ENCODE measurements around the gene MAP3K2. TPM values are rescaled to one million over a fixed set of nuclear protein-coding genes. Genes with fewer than 3 reads are reported as not detected.
A peak's percentile ranks its signal among the peaks of the same experiment; 100 is the strongest.

Gene MAP3K2
- total and polyA plus RNA-seq, 8 donors: 24.3 to 84.9 (median 27.3) TPM

DNA sequence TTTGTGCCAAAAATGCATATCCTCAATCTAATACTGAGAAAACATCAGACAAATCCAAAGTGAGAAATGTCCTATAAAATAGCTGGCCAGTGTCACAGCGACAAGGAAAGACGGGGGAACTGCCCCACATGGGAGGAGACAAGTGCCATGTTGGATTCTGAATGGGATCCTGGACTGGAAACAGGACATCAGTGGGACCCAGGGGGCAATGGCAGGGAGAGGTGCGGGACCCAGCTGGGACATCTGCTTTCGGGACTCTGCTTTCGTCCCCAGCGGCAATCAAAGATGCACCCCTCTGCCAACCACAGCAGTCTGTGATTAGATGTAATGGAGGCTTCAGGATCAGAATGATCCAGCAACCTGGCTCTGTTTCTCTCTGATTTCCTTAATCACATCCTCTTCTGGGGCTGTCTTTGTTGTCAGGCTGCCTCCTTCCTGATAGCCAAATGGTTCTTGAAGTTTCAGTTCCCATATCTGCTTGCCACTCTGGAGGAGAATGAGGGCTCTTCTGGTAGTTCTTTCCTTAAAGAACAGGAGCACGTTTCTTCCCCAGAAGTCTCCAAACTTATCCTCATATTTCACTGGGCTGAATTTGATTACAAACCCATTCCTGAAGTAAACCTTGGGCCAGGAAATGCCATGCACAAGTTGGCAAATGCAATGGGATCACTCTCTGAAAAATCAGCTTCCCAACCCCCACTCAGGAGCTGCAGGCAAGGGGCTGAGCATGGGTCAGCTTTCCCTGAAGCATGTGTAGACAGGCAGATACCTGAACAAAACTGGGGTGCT lies 16.9 kb upstream of the MAP3K2 start:
- TF ChIP-seq, protein P1, sequence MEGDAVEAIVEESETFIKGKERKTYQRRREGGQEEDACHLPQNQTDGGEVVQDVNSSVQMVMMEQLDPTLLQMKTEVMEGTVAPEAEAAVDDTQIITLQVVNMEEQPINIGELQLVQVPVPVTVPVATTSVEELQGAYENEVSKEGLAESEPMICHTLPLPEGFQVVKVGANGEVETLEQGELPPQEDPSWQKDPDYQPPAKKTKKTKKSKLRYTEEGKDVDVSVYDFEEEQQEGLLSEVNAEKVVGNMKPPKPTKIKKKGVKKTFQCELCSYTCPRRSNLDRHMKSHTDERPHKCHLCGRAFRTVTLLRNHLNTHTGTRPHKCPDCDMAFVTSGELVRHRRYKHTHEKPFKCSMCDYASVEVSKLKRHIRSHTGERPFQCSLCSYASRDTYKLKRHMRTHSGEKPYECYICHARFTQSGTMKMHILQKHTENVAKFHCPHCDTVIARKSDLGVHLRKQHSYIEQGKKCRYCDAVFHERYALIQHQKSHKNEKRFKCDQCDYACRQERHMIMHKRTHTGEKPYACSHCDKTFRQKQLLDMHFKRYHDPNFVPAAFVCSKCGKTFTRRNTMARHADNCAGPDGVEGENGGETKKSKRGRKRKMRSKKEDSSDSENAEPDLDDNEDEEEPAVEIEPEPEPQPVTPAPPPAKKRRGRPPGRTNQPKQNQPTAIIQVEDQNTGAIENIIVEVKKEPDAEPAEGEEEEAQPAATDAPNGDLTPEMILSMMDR (IDR thresholded peaks at IDR 0.05): no peak
- Histone ChIP-seq H3K9me3 (no peaks in the 10 kb centered on the region), H3K27me3 (no peaks in the 10 kb centered on the region), H3K4me3 (no peak overlapping the region), H3K27ac (peak overlapping the region; percentile 41 to 48), H3K4me1 (peaks cover 20 to 38% of the 10 kb centered on the region in 2 donors), H3K36me3 (no peaks in the 10 kb centered on the region)
- DNase-seq: no peak
- ATAC-seq: no peak
- intact Hi-C loops (cut with DNase I): no loop called here

DNA sequence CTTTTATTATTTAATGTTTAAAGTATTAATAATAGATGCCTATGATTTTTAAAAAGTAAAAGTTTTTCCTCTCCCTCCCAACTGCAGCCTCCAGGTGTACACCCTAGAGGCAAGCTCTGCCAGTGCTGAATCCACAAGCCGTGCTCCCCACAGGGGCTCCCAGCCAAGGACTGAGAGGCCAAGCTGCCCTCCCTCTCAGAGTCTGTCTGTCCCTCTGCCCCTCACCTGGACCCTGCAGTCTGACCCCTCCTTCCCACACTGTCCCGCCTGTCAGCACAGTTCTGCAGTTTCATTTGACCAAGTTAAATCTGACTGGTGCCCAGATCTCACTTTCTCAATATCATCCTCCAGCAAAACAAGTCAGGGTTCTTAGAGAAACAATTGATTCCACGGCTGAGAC lies 15.7 kb upstream of the MAP3K2 start:
- no peak for ATAC-seq
- H3K9me3 ChIP-seq: no peaks in the 10 kb centered on the region
- intact Hi-C loops (cut with DNase I): no loop called here
- no peaks in the 10 kb centered on the region for H3K27me3 ChIP-seq
- DNase-seq: peak in 1 of 4 donors; percentile 43
- peaks cover 17 to 38% of the 10 kb centered on the region in 2 donors for H3K4me1 ChIP-seq
- TF ChIP-seq, protein P1 (IDR thresholded peaks at IDR 0.05): no peak
- no peaks in the 10 kb centered on the region for H3K36me3 ChIP-seq
- no peak overlapping the region for H3K4me3 ChIP-seq
- H3K27ac ChIP-seq: no peak overlapping the region

DNA sequence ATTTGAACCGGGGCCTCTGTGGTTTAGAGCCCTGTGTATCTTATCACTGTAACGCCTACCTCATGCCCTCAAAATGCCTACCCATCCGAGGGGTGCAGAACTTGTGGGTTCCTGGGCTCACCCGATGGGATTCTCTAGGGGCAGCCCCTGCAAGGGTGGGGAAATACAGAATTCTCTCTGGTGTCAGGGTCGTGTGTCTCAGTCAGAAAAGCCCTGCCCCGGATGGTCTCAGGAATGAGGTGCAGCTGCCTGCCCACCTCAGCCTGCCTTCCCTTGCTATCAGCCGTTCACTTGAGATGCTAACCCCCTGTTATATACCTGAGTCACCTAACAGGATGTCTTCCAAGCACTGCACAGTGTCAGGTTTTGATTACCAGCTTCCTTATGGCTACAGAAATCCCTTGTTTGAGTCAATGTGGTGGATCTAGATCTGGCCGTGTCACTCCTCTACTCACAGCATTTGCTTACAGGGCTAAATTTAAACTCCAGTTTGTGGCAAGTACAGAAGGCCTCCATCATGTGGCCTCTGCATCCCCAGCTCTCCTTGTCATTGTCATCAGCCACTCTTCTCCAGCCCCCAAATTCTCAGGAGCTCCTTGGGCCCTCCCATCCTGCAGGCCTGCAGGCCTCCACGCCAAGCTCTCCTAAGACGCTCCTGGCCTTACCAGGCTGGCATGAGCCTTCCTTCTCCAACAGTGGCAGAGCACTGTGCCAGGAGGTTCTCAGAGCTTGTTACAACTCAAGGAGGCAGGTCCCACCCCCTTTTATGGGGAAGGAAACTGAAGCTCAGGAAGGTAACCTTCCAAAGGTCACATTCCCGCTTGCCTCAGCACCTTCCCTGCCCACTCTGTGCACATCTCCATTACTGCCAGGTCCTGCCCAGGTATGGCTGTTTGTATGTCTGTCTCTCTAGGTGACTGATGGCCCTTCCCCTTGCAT lies 14.3 kb upstream of the MAP3K2 start:
- TF ChIP-seq, protein P1 (IDR thresholded peaks at IDR 0.05): no peak
- intact Hi-C loops (cut with DNase I): no loop called here
- Histone ChIP-seq H3K4me1 (peaks cover 14 to 37% of the 10 kb centered on the region in 2 donors), H3K27ac (no peak overlapping the region), H3K4me3 (no peak overlapping the region), H3K9me3 (no peaks in the 10 kb centered on the region), H3K27me3 (no peaks in the 10 kb centered on the region), H3K36me3 (no peaks in the 10 kb centered on the region)
- DNase-seq (no peak), ATAC-seq (no peak)

DNA sequence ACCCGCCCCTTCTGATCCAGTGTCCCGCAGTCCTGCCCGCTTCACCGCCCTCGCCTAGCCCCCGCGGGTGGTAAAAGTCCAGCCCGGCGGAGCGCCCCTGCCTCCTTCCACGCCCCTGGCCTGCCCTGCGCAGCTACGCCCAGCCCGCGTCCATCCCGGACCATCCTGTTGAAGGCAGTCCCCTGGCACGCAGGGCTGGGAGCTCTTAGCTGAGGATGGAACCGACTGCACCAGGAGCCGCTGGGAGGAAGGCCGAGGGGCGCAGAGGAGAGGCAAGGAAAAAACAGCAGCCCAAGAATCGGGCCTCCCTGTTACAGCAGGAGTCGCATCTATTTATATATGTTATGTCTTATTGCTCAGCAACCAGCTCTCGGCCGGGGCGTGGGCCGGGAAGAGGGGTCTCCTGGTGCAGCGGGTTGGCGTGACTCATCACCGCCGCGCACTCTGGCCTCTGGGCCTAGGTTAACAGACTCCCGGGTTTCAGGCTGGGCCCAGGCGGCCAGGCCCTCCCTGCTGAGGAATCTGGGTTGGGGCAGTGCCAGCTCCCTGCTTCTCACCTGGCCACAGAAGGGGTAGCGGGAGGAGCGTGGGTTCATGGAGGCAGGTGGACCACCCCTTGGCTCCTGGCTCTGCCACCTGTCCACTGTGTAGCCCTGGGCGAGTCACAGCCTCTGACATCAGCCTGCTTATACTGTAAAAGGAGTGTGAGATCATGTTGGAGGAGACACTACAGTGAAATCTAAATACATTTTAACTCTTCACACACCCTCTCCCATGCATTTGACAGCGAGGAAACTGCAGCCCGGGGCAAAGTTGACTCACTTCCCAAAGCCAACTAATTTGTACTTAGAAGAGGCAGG lies 13.4 kb upstream of the MAP3K2 start:
- Histone ChIP-seq H3K4me1 (peaks cover 14 to 35% of the 10 kb centered on the region in 2 donors), H3K36me3 (no peaks in the 10 kb centered on the region), H3K27me3 (no peaks in the 10 kb centered on the region), H3K9me3 (no peaks in the 10 kb centered on the region), H3K4me3 (no peak overlapping the region), H3K27ac (peak overlapping the region; percentile 50 to 57)
- ATAC-seq (peak; percentile 76), DNase-seq (peak in 2 of 4 donors; percentile 68 to 88)
- intact Hi-C loops (cut with DNase I): no loop called here
- TF ChIP-seq, protein P1 (IDR thresholded peaks at IDR 0.05): no peak

Measured in left lung (tissue), 10 donors.